GM23248 (cell line): ENCODE data around the gene TTC28.

Experiments used
- EZH2 ChIP-seq: fragments of 200-600 bp; sonication (generic); IDR thresholded peaks from 2 replicates; pipeline ENCODE4 v1.6.1; 2018; ENCODE audit warnings: antibody characterized with exemption, mild to moderate bottlenecking; ENCODE audit not compliant: insufficient read depth, poor library complexity, severe bottlenecking
- EZH2phosphoT487 ChIP-seq: fragments of 200-600 bp; sonication (generic); IDR thresholded peaks from 2 replicates; pipeline ENCODE4 v1.6.1; 2018; ENCODE audit warnings: antibody characterized with exemption, moderate library complexity, mild to moderate bottlenecking, low read depth; ENCODE audit not compliant: insufficient read depth

- TF ChIP-seq EZH2 (no peak), EZH2phosphoT487 (no peak)
Measured at GRCh38 chr22:27970596-27971220, 708.9 kb downstream of the TTC28 start.
